ENCODE data around the gene SYCE3.

DNA sequence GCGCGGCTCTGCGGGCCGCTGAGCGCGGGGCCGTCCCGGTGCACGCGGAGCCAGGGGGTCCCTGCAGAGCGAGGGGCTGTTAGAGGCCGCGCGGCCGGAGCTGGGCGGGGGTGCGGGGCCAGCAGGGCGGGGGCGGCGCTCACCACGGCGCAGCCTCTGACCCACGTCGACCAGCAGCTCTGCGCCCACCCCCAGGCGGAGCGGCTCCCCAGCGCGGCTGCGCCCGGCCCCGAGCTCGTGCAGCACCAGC is 36.9 kb downstream of the SYCE3 start:
- TF ChIP-seq, protein P1, sequence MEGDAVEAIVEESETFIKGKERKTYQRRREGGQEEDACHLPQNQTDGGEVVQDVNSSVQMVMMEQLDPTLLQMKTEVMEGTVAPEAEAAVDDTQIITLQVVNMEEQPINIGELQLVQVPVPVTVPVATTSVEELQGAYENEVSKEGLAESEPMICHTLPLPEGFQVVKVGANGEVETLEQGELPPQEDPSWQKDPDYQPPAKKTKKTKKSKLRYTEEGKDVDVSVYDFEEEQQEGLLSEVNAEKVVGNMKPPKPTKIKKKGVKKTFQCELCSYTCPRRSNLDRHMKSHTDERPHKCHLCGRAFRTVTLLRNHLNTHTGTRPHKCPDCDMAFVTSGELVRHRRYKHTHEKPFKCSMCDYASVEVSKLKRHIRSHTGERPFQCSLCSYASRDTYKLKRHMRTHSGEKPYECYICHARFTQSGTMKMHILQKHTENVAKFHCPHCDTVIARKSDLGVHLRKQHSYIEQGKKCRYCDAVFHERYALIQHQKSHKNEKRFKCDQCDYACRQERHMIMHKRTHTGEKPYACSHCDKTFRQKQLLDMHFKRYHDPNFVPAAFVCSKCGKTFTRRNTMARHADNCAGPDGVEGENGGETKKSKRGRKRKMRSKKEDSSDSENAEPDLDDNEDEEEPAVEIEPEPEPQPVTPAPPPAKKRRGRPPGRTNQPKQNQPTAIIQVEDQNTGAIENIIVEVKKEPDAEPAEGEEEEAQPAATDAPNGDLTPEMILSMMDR (IDR thresholded peaks at IDR 0.05), result no peak
- TF ChIP-seq EP300 (IDR thresholded peaks at IDR 0.05; ENCODE audit: borderline replicate concordance in 1 of 2, low read depth in 1 of 2, low read length in 1 of 2) (no peak), ELF1 (IDR thresholded peaks at IDR 0.05) (no peak), TAF1 (IDR thresholded peaks at IDR 0.05; ENCODE audit: borderline replicate concordance, low read depth, low read length) (no peak), MEF2A (IDR thresholded peaks at IDR 0.05; ENCODE audit: borderline replicate concordance, low read depth) (no peak), SMC3 (IDR thresholded peaks at IDR 0.05; ENCODE audit: low read depth, low read length) (no peak), POLR2AphosphoS5 (IDR thresholded peaks at IDR 0.05; ENCODE audit: low read depth, low read length) (no peak), JUND (IDR thresholded peaks at IDR 0.05) (no peak), MXI1 (IDR thresholded peaks at IDR 0.05; ENCODE audit: low read depth, low read length) (no peak), RFX5 (IDR thresholded peaks at IDR 0.05; ENCODE audit: low read length) (no peak), RAD21 (IDR thresholded peaks at IDR 0.05; ENCODE audit: low read length) (no peak)
